Measurements from ENCODE around the gene CFAP298.
A peak's percentile ranks its signal among the peaks of the same experiment; 100 is the strongest.

CFAP298 gene

GRCh38 chr21:32599091-32599490 lies 13.1 kb downstream of the CFAP298 start:
- no peak for DNase-seq (ENCODE audit: low read depth in 2 of 2)

DNA sequence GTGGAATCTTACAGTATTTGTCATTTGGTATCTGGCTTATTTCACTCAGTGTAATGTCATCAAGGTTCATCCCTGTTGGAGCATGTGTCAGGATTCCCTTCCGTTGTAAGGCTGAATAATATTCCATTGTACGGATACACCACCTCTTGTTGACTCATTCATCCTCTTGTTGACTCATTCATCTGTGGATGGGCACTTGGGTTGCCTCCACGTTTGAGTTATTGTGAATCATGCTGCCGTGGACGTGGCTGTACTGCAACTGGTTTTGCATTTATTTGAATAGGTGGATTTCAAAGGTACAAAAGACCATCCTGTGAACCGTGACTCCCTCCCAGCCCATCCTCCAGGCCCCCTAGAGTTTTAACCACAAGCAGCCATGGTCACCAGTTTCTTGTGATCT lies 15.0 kb downstream of the CFAP298 start:
- DNase-seq (ENCODE audit: low read depth in 2 of 2): no peak

DNA sequence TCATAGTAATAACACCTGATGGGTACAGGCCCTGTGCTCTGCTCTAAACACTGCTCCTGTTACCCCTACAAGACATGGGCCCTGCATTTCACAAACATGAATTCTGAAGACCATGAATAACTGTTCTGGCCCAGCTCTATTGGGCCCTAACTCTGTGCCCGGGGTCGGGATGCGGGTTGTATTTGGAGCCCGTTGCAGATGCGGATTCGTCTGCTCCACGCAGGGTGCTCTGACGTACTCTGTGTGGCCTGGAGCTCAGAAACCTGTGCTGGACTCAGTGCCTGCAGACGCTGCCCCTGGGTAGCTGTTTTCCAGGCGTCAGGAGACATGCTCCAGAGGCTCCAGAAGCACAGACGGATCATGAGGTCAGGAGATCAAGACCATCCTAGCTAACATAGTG lies 16.7 kb downstream of the CFAP298 start:
- DNase-seq (ENCODE audit: low read depth in 2 of 2): no peak

- no peak for DNase-seq (ENCODE audit: low read depth in 2 of 2)
These were observed 18.5 kb downstream of the CFAP298 start for GRCh38 chr21:32593690-32594089.

GRCh38 chr21:32592929-32593502 lies 19.2 kb downstream of the CFAP298 start:
- no peak for DNase-seq (ENCODE audit: low read depth in 2 of 2)

DNA sequence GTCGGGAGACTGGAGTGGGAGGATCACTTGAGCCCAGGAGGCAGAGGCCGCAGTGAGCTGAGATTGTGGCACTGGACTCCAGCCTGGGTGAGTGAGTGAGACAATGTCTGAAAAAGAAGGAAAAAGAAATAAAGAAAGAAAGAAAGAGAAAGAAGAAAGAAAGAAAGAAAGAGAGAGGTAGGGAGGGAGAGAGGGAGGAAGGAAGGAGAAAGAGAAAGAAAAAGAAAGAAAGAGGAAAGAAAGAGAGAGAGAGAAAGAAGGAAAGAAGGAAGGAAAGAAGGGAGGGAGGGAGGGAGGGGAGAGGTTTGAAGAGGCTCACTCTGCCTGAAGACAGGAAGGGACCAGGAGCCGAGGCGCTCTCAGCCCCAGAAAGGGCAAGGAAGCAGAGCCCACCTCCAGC lies 22.0 kb downstream of the CFAP298 start:
- DNase-seq (ENCODE audit: low read depth in 2 of 2): no peak

GRCh38 chr21:32587651-32588050 lies 24.5 kb downstream of the CFAP298 start:
- DNase-seq (ENCODE audit: low read depth in 2 of 2): no peak

DNA sequence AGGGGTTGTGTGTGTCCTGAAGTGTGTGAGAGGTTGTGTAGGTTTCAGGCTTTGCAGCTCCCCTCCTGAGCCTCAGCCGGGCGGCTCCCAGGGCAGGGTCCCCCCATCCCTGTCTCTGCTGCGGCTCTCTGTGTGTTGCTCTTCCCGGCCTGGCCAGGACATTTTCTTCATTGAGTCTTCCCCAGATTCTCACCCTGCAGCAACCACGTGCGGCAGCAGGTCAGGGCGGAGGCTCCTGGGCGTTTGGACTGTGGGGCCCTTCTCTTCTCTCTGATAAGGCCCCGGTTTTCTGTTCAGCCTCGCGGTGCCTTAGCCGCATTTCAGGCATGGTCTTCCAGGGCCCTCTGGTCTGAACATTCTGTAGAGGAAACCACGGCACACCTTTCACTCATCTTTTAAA lies 25.1 kb downstream of the CFAP298 start:
- DNase-seq (ENCODE audit: low read depth in 2 of 2): no peak

- DNase-seq (ENCODE audit: low read depth in 2 of 2): no peak
These were observed 26.2 kb downstream of the CFAP298 start for GRCh38 chr21:32585970-32586369.

DNA sequence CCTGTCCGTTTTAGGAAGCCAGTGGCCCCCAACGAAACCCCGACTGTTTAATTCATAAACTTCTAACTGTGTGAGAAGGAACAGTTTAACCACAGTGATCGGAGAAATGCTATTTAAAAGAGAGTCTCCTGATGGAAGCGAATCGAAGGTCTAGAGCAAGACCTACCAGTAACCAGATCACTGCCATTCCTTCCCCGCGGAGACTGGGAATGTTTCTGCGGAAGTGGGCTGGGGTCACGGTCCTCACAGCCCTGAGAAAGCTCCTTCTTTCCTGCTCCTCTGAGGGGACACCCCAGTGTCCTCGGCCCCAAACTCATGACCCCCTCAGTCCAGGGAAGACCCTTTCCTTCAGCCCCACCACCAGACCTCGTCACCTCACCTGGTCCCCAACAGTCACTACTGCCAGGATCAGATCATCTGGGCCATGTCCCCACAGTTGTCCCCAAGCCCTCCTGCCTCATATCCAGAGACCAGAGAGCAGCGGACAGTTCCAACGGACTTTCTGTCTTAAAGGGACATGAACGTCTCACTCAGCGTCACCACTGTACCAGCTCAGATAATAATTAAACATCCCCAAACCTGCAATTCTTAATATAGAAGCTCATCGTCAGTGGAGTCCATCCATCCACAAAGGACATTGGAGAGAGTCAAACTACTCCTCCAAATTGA lies 27.0 kb downstream of the CFAP298 start, which contains the start of gene TCP10L:
Gene TCP10L, minus strand, starts transcription at position 482 of the 669 bp plus-strand sequence. CDS start 1,219 bp downstream, outside the sequence.
- DNase-seq (ENCODE audit: low read depth in 2 of 2): no peak

GRCh38 chr21:32584472-32584871 lies 27.7 kb downstream of the CFAP298 start:
- no peak for DNase-seq (ENCODE audit: low read depth in 2 of 2)

- no peak for DNase-seq (ENCODE audit: low read depth in 2 of 2)
These were observed 30.4 kb downstream of the CFAP298 start for GRCh38 chr21:32581732-32582131.

DNA sequence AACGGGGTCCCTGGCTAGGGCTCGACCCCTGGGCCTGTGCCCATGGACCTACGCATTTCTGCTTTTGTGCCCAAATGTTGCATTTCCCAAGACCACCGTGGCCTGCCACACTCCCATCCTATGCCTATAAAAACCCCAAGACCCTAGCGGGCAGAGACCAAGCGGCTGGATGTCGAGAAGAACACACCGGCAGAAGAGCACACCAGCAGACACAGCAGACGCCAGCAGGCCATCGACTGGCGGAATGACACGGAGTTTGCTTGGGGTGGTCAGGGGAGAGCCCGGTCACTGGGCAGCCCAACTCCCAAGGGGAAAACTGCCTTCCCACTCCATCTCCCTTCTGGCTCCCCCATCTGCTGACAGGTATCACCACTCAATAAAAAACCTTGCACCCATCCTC lies 31.2 kb downstream of the CFAP298 start:
- no peak for DNase-seq (ENCODE audit: low read depth in 2 of 2)

DNA sequence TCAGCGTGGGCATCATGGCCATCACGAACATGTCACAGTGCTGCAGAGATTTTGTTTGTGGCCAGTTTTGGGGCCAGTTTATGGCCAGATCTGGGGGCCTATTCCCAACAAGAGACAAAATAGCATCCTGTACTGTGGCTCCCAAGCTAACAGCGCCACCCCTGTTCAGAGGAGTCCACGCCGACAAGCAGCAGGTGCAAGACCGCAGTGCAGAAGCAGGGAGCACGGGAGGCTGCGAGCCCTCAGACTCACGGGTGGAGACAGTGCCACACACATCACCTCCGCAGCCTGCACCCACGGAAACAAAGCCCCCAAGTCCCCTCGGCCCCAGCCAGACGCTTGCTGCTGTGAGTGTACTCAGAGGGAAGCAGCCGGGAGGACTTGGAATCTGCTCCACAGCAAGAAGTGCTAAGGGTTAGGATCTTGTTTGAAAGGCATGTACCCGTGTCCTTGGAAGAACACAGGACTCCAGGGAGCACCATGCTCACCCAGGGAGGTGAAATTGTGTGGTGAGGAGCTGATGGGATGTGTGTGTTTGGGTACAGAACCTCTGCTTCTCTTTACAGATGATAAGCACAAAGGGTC lies 34.0 kb downstream of the CFAP298 start:
- no peak for DNase-seq (ENCODE audit: low read depth in 2 of 2)

GRCh38 chr21:32576011-32576410 lies 36.2 kb downstream of the CFAP298 start:
- no peak for DNase-seq (ENCODE audit: low read depth in 2 of 2)

GRCh38 chr21:32574946-32575925 lies 36.9 kb downstream of the CFAP298 start:
- no peak for DNase-seq (ENCODE audit: low read depth in 2 of 2)

DNA sequence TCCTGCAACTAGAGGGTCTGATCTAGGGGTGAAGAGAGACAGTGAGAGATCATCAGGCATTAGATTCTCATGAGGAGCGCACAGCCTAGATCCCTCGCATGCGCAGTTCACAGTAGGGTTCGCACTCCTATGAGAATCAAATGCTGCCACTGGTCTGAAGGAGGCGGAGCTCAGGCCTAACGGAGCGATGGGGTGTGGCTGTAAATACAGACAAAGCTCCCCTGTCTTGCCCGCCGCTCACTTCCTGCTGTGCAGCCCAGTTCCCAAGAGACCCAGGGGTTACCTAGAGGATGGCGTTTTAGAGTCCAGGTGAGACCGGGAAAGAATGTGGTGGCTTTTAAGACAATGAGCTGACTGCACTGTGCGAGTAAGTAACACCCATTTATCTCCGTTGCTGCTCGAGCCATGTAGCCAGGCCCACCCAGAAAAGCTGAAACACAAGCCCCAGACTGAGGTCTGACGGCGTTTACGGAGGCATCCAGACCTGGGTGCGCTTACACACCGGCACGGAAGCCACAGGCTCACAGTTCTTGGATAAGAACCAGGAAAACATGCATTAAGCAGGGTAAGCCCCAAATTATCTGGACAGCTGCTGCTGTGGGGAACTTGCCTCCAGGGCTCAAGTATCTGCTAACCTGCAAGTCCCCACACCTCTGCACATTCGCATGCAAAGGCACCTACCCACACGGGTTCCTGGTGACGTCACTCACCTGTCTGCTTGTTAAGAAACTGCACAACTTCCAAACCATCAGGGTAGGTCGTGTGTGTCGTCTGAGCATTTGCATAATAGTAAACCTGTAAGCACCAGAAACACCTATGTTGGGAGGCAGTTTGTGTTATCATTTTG lies 39.4 kb downstream of the CFAP298 start:
- no peak for DNase-seq (ENCODE audit: low read depth in 2 of 2)

- no peak for DNase-seq (ENCODE audit: low read depth in 2 of 2)
These were observed 41.7 kb downstream of the CFAP298 start for GRCh38 chr21:32570456-32570855.

- DNase-seq (ENCODE audit: low read depth in 2 of 2): peak; percentile 52 to 78
These were observed 42.6 kb downstream of the CFAP298 start for GRCh38 chr21:32569261-32570230.

DNA sequence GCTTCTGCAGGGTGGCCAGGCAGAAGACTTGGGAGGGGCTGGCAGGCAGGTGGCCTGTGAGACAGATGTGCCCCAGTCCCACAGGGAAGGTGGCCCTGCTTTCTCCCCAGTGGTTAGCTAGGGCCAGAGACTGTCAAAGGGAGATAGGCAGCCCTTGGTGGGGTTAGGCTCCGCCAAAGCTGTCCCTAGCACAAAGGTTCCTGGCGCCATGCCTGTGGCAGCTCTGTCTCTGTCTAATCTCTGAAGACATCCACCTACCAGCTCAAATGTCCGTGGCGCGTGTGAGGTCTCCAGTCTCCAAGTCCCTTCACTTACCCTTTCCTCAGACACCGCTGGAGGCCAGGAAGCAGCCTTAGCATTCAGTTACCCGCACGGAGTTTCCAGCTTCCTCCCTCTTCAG lies 44.6 kb downstream of the CFAP298 start:
- no peak for DNase-seq (ENCODE audit: low read depth in 2 of 2)
